AG08396 (cell line): ENCODE data around the gene CELSR1.

Experiments used
- DNase-seq: peaks from one replicate; pipeline ENCODE4 v3.0.0; 2012; ENCODE audit warnings: low spot score, mixed read lengths

CELSR1 gene

DNA sequence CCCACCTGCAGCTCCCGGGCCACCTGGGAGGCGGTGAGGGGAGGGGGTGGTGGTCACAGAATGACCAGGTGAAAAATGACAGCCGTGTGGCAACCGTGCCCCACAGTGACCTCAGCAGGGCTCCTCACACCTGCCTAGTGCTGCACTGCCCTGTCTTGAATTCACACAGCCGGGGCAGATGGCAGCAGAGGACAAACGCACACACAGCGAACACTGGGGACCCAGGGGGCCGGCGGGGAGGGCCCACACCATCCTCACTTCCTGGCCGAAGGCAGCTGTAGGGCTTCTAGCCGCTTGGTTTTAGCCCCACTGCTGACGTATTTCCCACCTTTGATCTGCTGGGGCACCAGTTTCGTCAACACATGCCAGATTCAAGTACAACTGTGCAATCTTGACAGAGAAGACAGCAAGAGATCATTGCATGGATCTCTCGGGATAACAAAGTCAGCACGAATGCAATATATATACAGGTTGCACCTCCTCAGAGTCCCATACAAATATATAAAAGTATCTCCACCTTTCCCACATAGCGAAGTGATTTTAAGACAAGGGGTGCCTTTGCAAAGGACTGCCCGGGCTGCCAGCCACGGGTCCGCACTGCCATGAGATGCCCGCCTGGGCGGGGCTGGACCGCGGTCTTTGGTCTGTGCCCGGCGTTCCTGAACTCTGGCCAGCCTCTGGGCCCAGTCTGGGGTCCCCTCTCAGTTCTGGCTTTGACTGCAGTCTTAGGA, 175.1 kb downstream of the CELSR1 start:
- DNase-seq = no peak

- DNase-seq = no peak
These were observed 175.6 kb downstream of the CELSR1 start for GRCh38 chr22:46361826-46362202.

GRCh38 chr22:46360891-46361290, 176.5 kb downstream of the CELSR1 start:
- DNase-seq = no peak

DNA sequence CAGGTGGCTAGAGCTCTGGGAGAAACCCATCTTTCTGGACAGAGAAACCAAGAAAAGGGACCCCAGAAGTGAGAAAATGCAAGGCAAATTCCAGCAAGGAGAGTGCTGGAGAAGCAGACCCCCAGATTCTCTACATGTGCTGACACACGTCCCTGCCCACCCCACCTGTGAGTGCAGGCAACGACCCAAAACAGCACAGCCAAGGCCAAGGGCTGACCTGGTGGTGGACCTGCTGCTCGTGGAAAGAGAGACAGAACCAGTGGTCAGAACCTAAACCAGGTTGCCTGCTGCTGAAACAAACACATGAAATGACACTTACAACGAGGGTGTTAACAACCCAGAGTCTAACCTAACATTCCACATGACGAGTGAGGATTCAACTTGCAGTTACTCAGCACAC, 177.3 kb downstream of the CELSR1 start:
- no peak for DNase-seq

DNA sequence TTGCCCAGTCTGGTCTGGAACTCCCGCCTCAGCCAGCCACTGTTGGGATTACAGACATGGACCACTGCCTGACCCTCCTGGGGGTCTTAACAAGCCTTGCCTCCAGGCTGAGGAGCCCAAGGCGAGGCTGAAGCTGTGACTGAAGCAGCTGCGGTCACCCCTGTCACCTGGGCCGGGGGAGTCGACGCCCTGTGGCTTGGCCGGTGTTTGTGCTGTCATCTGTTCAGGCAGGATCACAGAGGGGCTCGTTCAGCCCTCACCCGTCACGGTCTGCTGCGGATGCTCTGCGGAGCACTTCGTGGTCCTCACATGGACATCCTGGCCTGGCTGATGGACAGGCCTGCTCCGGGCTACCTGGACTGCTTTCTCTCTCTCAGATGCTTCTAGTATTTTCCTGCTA, 178.1 kb downstream of the CELSR1 start:
- no peak for DNase-seq

DNA sequence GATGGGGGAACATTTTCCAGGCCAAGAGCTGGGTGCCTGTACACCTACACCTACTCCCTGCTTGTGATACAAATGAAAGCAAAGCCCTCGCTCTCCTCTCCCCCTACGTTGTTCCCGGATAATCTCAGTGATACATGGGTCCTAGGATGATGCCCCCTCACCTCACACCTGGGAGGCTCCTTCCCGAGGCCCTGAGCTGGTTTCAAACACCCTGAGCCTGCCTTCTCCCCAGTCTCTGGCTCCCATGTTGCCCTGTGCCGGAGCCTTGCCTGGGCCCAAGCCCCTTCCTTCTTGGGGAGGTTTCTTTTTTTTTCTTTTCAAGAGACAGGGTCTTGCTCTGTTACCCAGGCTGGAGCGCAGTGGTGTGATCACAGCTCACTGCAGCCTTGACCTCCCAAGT, 178.7 kb downstream of the CELSR1 start:
- DNase-seq = no peak

GRCh38 chr22:46357711-46358520, 179.5 kb downstream of the CELSR1 start:
- no peak for DNase-seq

GRCh38 chr22:46356496-46357480, 180.6 kb downstream of the CELSR1 start:
- no peak for DNase-seq

DNA sequence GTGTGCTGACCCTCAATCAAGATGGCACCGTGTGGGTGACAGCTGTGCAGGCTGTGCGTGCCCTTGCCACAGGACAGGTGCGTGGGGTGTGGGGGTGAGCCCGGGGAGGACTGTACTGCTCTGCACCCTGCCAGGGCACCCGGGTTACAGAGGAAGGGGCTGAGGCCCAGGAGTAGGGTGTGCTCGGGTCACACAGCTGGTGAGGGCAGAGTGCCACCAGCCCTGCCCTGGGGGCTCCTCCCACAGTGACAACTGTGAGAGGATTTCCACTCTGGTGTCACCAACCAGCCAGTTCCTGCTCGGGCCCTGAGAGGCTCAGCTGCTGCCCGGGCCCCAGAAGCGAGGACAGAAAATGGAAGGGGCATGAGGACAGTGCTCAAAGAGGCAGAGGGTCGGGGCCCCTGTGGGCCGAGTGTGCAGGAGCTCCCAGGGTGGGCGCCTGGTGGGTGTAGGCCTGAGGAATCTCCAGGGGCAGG, 181.4 kb downstream of the CELSR1 start:
- DNase-seq = no peak

DNA sequence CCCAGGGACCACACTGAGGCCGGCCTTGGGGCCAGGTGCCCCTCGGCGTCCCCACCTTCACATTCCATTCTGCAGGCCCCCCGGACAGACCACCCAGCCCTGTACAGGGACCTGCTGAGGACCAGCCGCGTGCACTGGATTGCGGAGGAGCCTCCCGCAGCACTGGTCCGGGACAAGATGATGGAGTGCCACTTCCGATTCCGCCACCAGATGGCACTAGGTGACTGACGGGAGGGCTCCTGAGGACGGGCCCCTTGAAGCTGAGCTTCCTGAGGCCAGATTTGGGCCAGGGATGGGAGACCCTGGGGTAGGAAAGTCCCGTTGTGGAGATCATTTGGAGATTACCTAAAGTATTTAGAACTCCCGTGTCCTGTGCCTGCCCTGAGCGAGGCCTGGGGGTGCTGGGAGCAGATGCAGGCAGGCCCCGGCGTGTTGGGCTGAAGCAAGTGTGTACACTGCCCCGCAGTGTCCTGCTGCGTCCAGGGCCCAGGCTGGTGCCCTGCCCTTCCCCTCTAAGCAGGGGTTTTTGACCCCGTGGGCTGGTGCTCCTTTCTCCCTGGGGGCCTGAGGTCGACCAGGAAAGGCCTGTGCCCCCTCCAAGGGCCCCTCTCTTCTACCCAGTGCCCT, 181.9 kb downstream of the CELSR1 start:
- peak; percentile 86 for DNase-seq

DNA sequence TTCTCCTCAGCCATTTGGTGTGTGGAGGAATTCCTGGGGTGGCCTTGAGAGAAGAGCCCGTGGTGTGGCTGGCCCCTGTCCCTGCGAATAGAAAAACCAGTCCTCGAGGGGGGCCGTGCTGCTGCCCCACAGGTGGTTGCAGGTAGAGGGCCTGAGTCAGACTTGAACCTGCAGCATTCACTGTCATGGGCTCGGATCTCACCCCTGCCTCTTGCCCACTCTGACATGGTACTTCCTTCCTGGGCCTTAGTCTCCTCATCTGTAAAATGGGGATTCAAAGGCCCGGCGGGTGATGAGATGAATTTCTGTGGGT, 182.5 kb downstream of the CELSR1 start:
- DNase-seq = no peak

- no peak for DNase-seq
These were observed 183.0 kb downstream of the CELSR1 start for GRCh38 chr22:46354176-46354992.

DNA sequence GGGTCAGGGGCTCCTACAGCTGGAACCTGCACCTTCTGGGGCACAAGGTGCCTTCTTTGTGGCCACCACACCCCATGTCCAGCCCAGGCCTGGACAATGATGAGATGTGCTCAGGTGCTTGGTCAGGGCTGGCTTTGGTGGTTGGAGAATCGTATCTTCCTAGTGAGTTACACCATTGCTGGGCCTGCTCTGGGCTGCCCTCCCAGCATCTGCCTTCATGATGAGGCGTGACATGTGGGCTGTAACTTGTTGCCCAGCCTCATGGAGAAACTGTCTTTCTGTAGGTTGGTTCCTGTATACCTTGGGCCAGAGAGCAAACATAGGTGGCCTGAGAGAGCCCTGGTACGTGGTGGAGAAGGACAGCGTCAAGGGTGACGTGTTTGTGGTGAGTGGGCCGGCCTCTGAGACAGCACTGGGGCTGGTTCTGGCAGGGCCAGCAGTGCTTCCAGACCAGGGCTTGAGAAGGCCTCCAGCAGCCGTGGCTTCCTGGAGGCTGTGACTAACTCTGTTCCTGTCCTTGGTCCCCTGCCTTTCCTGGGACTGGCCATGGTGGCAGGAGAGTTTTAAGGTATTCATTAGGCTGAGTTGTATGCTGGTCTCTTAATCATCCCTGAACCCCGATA, 183.8 kb downstream of the CELSR1 start:
- DNase-seq = no peak

DNA sequence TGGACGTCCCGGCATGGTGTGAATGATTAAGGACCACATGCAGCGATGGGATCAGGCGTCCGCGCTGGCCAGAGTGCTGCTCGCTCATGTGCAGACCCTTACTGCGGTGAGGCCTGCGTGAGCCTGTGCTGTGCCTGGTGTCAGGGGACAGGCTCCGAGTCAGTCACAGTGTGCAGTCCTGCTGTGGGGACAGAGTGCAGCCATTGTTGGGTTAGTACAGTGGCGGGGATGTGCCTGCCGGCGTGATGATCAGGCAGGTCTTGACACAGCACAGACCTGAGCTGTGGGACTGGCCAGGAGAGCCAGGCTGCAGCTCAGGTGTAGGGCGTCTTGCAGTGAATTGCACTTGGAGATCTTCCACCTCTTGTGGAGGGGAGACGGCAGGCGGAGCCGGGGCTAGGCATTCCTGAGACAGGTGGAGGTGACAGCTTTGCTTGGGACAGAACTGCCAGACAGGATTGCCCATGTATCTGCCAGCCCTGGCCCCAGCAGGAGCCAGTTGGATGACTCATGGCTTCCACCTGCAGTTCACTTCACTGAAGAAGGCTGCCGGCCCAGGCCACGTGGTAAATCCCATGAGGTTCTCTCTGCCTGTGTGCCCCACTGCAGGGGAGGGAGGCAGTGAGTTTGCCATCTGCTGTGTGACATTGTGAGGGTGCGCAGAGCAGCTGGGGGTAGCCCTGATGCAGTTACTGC, 184.6 kb downstream of the CELSR1 start:
- no peak for DNase-seq

DNA sequence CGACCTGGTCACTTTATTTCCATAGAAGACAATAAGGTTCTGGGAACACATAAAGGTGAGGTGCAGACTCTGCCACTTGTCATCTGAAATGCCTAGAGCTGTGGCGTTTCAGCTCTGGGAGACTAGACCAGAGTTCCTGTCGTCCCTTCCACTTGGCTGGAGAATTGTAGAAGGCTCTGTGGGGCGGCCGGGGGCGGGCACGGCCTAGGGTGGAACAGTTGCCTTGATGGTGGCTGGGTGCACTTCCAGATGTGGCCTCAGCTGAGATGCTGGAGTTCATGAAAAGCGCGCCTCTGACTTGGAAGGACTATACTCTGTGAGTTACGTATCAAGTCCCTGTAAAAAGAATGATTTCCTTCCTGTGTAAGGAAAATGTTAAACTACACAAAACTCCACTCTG, 185.1 kb downstream of the CELSR1 start:
- DNase-seq = no peak

GRCh38 chr22:46351767-46352166, 185.7 kb downstream of the CELSR1 start:
- DNase-seq = no peak

GRCh38 chr22:46351131-46351735, 186.2 kb downstream of the CELSR1 start:
- no peak for DNase-seq

GRCh38 chr22:46350646-46351045, 186.8 kb downstream of the CELSR1 start:
- no peak for DNase-seq

DNA sequence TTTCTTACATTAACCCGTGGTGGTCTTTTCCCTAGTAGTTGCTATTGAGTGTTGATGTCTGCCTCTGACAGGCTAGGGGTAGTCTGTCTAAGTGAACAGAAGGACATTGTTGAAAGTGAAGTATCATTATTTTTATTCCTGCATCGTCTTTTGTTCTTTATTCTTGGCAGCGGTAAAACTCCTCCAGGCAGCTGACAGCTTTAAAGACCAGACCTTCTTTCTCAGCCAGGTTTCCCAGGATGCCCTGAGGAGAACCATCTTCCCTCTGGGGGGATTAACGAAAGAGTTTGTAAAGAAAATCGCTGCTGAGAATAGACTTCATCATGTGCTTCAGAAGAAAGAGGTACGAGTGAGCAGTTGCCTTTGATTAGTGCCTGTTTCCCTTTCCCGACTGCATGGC, 187.3 kb downstream of the CELSR1 start:
- no peak for DNase-seq

DNA sequence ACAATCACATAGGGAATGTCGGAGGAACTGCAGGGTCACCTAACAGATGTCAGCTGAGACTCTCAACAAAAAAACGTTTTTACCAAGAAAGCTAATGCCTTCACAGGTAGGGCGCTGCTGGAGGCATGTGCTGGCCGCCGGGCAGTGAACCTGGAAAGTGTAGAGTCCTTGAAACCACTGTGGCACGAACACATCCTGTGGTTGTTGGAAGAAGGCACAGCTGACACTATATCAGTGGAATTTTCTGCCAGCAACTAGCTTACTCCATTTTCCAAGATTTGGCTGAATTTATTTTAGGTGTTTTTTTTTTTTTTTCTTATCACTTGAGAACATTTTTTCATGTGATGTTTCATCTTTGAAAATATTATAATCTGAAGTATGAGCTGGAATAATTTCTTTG, 187.7 kb downstream of the CELSR1 start:
- DNase-seq = no peak
